Activated CD4-positive, CD25-positive, alpha-beta regulatory T cell treated with anti-CD3 and anti-CD28 coated beads, Interleukin-2, amount 50 U/mL, for 16 hours (primary cell): ENCODE data around the gene ZCCHC14.
A peak's percentile ranks its signal among the peaks of the same experiment; 100 is the strongest.

Source experiments
- DNase-seq: peaks from one replicate; pipeline ENCODE4 v3.0.0-alpha.2; 2020; ENCODE audit warnings: low read depth, low spot score

ZCCHC14 gene

DNA sequence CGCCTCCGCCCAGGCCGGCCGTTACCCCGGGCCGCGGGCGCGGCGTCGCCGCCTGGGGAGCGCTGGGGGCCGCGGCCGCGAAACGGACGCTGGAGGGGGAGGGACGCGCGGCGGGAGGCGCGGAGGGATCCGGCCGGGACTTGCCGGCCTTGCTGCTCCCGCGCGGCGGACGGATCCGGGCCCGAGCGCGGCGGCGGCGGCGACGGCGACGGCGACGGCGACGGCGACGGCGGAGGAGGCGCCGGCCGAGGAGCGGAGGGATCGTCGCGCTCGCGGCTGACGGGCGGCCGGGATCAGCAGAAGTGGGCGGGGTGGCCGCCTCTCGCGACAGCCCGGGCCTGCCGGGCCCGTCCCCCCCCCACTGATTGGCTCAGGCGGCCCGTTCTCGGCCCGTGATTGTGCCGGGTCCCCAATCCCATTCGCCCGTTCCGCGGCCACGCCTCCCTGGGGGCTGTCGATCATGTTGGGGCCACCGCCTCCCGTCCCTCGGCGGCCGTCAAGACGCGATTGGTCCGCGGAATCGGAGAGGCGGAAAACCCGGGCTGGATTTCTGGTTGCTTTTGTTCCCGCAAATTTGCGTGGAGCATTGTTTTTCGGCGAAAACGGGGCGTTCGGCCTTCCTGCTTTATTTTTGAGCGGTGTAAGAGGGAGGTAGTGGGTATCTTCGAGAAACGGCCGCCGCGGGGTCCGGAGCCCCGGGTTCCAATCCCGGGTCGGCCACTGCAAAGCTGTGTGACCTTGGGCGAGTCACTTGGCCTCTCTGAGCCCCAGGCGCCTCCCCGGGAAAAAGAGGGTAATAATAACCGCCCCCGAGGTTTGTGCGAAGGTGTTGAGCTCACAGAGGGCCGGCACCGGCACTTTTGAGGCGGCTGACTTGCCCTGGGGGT, at the start of gene ZCCHC14:
Gene ZCCHC14 (minus strand): TSS at position 304 of the 887 bp plus-strand sequence. CDS start 786 bp downstream, outside the sequence.
- peak; percentile 99 for DNase-seq

DNA sequence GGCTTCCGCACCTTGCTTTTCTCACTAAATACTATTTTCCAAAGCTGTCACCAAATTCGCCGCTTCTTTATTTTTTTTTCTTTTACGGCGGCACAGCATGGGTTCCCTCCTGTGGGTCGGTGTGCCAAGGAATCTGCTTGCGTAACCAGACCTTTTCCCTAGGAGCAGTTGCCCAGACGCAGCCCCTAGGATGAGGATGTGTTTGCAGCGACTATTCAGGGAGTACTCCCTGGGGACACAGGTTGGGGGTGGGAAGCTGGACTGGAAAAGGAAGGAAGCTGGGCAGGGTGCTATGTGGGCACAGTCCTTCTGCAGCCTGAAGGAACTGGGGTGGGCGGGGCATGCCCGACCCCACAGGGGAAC, 49.0 kb upstream of the ZCCHC14 start:
- DNase-seq = no peak

GRCh38 chr16:87541147-87541871, 48.5 kb upstream of the ZCCHC14 start:
- no peak for DNase-seq

DNA sequence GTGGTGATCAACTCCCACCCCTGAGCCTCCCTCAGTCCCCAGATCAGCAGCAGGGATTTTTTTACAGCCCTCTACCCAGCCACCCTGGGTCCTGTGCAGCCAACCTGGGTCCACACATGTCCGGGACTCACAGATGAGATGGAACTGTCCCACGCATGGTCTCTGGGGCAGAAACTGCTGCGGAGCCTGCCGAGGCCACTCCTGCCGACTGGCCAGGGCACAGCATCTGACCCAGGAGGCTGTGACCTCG, 48.0 kb upstream of the ZCCHC14 start:
- DNase-seq = no peak

DNA sequence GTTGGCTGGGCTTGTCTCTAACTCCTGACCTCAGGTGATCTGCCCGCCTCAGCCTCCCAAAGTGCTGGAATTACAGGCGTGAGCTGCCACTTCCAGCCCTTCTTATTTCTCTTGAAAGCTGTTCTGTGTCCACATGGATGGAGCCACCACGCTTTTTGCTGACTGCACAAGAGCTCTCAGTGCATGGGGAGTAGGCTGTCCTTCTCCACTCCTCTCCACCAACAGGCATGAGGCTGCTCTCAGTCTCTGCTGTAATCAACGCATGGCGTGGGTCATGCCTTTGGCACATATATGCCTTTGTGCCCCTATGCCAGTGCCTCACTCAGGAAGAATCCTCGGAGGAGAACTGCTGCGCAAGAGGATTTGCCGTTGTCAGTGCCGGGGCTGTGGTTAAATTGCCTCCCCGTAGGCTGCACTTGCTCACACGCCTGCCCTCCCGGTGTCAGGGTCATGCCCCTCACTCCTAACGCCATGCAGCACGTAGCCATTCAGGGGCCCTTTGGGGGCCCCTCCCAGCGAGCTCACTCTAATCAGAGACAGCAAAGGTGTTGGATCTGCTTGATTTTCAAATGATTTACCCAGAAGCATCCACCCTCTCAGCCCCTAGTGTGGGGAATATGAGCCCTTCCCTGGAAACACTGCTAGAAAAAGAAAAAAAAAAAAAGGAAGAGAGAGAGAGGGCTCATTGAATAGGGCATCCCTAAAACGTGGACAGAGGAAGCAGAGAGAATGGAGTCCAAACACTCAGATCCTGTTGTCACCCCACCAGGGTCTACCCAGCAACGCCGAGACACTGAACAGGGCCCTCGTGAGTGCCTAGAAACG, 47.5 kb upstream of the ZCCHC14 start:
- DNase-seq = no peak

DNA sequence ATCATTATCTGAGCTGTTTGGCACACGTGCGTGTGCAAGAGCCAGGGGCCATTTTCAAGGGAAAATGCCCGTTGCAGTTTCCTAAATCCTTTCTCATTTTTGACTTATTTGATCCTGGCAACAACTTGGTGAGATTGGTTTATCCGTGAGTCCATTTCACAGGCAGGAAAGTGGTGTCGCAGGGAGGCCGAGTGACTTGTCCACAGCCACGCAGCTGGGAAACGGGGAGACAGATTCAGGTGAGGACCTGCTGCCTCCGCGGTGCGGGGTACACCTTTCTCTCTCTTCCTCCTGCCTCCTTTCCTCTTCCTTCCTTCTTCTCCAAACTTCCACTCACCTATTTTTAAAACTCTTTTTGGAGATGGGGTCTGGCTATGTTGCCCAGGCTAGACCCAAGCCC, 46.3 kb upstream of the ZCCHC14 start:
- no peak for DNase-seq

- no peak for DNase-seq
These were observed 45.8 kb upstream of the ZCCHC14 start for GRCh38 chr16:87538594-87538993.

GRCh38 chr16:87538160-87538559, 45.3 kb upstream of the ZCCHC14 start:
- no peak for DNase-seq

- no peak for DNase-seq
These were observed 43.9 kb upstream of the ZCCHC14 start for GRCh38 chr16:87536795-87537142.

DNA sequence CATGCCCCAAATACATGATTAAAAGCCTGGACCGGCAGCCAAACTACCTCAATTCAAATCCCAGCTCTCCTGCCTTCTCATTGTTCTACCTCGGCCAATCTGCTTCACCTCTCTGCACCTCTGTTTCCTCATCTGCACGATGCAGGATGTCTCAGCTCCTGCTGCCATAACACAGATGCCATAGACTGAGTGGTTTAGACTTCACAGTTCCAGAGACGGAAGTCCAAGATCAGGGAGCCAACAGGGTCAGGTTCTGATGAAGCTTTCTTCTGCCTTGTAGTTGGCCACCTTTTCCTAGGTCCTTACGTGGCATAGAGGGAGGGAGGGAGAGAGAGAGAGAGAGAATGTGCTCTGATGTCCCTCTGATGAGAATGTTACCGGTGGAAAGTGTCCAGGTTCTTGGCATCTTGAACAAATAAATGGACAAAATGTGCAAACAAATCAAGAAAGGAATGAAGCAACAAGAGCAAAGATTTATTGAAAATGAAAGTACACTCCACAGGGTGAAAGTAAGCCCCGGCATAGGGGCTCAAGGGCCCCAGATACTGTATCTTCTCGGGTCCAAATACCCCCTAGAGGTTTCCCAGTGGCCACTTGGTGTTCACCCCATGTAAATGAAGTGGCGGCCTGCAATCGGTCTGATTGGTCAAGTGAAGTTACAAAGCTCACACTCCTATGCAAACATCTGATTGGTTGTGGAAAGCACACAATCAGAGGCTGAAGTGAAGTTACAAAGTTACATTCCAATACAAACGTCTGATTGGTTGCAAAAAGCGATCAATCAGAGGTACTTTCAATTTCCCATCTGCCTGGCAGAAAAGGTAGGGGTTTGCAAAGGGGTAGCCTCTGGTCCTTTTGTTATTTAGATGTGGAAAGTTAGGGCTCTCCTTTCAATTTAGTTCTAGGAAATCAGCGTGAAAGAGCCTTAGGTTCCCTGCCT, 43.3 kb upstream of the ZCCHC14 start:
- no peak for DNase-seq

- DNase-seq = no peak
These were observed 42.6 kb upstream of the ZCCHC14 start for GRCh38 chr16:87535457-87535854.

DNA sequence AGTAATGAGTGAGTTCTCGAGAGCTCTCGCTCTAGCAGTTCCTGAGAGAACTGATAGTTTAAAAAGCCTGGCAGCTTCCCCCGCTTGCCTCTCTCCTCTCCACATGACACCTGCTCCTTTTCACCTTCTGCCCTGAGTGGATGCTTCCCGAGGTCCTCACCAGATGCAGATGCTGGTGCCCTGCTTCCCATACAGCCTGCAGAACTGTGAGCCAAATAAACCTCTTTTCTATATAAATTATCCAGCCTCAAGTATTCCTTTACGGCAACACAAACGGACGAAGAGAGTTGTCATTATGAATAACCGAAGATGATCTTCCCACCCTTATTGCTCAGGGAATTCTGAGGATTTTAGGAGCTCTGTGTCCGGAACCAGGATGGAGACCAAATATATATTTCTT, 41.9 kb upstream of the ZCCHC14 start:
- no peak for DNase-seq

GRCh38 chr16:87534030-87534653, 41.3 kb upstream of the ZCCHC14 start:
- no peak for DNase-seq

DNA sequence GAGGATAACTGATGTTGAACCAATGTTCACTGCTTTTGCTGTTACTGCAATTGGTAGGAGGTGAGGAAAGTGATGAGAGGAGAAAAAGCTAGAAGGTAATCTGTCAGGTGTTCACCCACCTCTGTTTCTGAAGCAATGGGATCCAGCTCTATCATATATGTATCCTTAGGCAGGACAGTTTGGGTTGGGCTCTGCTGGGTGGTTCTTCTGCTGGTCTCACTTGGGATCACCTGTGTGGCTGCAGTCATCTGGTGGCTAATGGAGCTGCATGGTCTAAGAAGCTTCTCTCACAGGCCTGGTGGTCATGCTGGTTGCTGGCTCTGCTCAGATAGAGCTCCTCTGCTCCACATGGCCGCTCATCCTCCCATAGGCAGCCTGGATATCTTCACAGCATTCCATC, 40.2 kb upstream of the ZCCHC14 start:
- no peak for DNase-seq

DNA sequence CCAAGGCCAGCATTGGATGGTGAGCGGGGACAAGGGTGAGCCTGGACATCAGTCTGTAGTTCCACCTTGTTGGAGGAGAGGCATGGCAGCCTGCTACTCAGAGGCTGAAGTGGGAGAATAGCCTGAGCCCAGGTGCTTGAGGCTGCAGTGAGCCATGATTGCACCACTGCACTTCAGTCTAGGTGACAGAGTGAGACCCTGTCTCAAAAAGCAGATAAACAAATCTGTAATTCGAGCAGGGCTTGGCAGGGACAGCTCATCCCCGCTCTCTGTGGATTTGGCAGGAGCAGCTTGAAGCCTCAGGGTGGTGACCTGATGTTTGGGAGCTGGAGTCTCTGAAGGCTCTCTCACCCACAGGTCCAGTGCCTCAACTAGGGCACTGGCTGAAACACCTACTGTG, 38.6 kb upstream of the ZCCHC14 start:
- no peak for DNase-seq

- no peak for DNase-seq
These were observed 36.1 kb upstream of the ZCCHC14 start for GRCh38 chr16:87528690-87529579.

DNA sequence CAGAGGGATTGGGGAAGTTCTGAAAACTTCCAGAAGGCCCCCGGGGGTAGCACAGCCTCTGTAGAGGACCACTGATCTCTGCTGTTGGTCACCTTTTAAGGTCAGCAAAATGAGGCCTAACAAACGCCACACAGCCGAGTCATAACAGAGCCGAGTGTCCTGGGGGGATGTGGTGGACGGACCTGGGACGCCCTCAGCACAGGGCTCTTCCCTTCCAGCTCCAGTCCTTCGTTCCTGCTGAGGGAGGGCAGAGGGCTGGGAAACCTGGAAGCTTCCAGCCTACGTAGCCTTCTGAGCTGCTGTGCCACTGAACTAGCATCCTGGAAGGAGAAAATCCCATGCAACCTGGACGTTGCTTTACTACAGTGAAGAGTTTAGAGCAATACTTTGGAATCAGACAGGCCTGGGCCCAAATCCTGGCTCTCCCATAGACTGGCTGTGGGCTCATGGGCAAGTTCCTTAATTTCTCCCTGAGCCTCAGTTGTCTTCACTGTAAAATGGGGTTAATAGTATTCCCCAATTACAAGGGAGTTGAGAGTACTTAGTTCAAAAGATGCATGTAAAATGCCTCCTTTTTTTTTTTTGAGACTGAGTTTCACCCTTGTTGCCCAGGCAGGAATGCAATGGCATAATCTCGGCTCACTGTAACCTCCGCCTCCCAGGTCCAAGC, 34.4 kb upstream of the ZCCHC14 start:
- DNase-seq = no peak

DNA sequence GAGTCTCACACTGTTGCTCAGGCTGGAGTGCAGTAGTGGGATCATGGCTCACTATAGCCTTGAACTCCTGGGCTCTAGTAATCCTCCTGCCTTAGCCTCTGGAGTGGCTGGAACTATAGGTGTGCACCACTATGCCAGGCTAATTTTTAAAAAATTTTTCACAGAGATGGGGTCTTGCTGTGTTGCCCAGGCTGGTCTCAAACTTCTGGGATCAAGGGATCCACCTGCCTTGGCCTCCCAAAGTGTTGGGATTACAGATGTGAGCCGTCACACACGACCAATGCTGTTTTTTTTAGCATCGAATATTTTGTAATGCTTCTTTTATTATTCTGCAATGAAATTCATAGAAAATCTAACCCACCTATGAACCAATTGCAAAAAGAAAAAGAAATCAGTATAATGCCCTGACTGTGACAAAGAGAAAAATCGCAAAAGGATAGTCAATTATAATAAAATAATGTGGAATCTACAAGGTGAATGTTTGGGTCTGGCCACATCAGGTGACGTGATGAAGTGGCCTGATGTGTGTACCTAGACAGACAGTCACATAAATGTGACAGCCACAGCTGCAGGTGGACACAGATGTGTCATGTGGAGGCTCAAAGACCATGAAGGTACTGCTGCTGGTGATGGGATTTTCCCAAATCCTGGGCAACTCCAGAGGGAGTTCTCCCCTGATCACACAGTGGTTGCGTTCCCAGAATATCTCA, 33.6 kb upstream of the ZCCHC14 start:
- DNase-seq = no peak

- DNase-seq = no peak
These were observed 32.5 kb upstream of the ZCCHC14 start for GRCh38 chr16:87525352-87525751.
